A673 (cell line): ENCODE measurements around the gene CRLF1.
"Not testable (repeated sequence)": the region's sequence is repeated elsewhere in the genome, so short reads cannot be mapped to it uniquely, and the experiment has no call there.

Source experiments
- EZH2 ChIP-seq: fragments of 200-600 bp; sonication (generic); IDR thresholded peaks from 2 replicates; pipeline ENCODE4 v1.6.1; 2017; ENCODE audit warnings: borderline replicate concordance, low read depth, mild to moderate bottlenecking, mixed read lengths, antibody characterized with exemption, low read length; ENCODE audit not compliant: poor library complexity, severe bottlenecking
- TF ChIP-seq, protein P1 (sequence below): fragments of 300-800, 200-600 bp; sonication (generic); conservative IDR thresholded peaks from 2 replicates; pipeline ENCODE4 v1.5.1; 2017; ENCODE audit warnings: low read depth, mild to moderate bottlenecking, antibody characterized with exemption, low read length, moderate library complexity, mixed read lengths

DNA sequence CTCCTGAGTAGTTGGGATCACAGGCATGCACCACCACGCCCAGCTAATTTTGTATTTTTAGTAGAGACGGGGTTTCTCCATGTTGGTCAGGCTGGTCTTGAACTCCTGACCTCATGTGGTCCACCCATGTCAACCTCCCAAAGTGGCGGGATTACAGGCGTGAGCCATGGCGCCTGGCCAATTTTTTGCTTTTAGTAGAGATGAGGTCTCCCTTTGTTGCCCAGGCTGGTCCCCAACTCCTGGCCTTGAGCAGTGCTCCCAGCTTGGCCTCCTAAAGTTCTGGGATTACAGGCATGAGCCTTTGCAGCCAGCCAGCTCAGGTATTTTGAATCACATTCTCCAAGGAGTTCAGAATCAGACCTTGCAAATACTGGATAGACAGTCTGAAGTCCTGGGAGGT, 13.9 kb downstream of the CRLF1 start:
- TF ChIP-seq EZH2 = not testable (repeated sequence)
- TF ChIP-seq, protein P1, sequence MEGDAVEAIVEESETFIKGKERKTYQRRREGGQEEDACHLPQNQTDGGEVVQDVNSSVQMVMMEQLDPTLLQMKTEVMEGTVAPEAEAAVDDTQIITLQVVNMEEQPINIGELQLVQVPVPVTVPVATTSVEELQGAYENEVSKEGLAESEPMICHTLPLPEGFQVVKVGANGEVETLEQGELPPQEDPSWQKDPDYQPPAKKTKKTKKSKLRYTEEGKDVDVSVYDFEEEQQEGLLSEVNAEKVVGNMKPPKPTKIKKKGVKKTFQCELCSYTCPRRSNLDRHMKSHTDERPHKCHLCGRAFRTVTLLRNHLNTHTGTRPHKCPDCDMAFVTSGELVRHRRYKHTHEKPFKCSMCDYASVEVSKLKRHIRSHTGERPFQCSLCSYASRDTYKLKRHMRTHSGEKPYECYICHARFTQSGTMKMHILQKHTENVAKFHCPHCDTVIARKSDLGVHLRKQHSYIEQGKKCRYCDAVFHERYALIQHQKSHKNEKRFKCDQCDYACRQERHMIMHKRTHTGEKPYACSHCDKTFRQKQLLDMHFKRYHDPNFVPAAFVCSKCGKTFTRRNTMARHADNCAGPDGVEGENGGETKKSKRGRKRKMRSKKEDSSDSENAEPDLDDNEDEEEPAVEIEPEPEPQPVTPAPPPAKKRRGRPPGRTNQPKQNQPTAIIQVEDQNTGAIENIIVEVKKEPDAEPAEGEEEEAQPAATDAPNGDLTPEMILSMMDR = not testable (repeated sequence)
